Left hindlimb (tissue), 1 donor: ENCODE results near the gene MYBPC1.

Experiments
- DNase-seq: peaks from one replicate; pipeline ENCODE4 v3.0.0-alpha.2; 2018

The MYBPC1 gene

DNA sequence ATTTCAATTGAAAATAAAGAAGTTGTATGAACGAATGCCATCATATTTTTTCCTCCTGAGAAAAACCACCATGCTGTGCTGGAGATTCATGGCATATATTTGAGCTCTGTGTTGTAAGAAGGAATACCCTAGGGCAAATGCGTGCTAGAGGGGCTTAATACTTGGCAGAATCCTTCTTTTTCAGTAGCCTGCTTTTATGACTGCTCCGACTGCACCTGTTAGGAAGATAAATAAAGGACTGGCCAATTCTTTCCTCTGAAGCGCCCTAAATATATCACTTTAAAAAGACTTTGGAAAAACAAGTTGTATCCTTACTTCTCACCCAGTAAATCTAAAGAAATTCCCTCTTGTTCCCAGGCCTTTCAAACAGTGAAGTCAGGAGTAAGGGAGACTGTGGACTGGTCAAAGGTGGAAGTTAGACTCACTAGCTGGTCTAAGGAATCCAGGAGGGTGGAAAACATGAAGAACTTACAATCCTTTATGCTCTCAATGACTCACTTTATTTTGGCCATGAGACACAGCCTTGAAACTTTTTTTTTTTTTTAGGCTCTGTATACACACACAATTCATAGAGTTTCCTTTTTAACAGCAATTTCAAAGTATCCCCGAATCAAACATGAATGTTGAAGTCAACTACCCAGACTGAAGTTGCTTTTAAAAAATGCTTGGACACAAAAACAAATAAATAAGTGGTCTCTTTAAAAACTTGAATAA, 5.2 kb downstream of the MYBPC1 start:
- no peak for DNase-seq

DNA sequence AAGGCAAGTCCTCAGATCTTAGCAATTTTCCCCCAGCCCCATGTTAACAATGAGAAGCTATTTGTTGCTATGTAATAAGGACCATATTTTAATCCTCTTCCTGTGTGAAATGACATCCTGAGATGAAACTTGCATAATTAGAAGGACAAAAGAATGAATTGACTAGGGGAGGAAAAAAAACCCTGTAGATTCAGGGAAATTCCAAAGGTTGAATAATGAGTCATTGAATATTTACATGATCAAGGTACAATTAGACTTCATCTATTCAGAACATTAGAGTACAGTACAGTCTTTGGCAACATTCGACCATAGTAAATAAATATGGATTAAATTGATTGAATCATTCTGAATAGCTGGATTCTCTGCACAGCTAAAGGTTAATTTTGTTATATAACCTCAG, 9.4 kb downstream of the MYBPC1 start:
- no peak for DNase-seq

DNA sequence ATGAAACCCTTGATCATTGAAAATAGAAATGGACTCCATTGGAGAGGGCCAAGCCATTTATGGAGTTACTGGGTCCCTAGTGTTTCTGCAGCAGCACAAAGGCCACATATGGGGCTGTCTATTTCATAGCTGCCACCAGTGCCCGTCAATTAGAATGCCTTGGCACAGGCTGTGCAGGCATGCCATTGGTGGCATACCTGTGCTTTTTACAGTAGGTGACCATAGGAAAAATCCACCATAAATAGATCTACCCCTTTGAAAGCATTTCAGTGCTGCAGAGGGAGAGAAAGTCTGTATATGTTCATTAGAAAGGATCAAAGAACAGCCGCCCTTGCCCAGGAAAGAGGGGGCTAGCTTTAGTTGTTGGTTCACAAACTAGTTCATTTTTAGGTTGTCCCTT, 13.1 kb downstream of the MYBPC1 start:
- DNase-seq, result no peak

DNA sequence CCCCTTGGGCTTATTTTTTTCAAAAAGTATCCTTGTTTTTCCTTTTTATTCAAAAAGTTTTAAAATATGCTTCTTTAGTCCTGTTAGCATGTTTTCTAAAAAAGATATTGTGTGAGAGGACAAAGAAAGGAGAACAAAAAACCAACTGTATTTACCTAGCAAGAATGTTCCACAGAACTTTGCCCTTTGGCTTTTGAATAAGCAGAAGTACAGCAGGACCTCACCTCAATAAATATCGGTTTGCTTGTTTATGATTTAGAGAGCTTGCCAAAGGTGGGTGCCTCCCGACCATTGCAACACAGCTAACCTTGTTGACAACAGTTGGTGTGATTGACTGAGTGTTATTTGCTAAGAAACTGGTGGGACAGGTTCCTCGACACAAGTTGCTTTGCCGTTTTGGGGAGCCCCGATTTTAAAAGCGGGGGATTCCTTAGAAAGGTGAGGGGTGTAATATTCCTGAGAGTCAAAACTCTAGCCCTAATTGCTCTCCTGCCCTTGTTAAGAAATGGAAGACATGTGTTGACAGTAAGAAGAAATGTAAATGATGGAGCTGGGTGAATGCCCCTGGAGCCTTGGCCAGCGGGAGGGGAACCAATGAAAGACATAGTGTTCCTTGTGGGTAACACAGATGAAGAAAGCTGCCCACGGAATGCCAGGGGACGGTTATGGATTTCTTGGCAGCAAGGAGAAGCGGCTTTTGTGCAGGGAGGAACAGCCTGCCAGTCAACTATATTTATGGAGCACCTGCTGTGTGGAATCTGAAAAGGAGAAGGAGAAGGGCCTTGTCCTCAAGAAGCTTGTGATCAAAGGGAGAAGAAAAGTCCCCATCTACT, 13.7 kb downstream of the MYBPC1 start:
- no peak for DNase-seq

DNA sequence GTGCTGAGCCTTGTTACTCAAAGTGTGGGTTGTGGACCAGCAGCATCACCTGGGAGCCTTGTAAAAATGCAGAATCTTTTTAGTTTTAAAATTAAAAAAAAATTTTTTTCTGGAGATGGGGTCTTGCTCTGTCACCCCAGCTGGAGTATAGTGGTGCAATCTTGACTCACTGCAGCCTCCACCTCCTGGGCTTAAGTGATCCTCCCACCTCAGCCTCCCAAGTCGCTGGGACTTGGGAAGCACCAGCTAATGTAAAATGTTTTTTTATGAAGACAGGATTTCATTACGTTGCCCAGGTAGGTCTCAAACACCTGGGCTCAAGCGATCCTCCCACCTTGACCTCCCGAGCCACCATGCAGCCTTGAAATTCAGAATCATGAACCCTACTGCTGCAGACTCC, 14.4 kb downstream of the MYBPC1 start:
- DNase-seq, result no peak

DNA sequence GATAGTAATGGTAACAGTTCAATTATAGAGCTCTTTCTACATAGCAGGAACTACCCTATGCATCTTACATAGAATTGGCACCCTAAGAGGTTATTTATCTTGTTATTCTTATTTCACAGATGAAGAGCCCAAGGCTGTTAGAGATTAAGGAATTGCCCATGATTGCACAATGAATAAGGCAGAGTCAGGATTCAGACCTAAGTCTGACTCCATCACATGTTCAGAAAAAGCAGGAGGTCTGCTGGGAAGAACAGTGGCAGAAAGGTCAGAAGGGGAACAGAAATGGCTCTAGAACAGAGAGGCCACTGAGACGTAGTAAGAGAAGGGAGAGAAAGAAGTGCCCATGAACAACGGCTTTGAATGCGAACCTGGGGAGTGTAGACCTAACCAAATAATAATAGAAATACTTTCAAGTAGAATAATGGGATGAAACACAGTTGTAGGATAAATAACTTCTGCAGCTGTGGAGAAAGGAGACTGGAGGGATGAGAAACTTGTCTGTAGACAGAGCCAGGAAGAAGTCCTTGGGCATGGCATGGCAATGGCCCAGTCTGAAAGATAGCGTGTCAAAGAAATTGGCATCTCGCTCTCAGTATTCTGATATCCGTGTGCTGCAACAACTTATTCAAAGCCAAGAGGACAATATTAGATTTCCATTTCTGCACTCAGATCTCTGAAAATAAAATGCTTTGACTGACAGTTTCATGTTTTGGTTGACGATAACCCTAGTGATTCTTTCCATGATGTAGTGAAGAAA, 17.6 kb downstream of the MYBPC1 start:
- DNase-seq, result no peak

DNA sequence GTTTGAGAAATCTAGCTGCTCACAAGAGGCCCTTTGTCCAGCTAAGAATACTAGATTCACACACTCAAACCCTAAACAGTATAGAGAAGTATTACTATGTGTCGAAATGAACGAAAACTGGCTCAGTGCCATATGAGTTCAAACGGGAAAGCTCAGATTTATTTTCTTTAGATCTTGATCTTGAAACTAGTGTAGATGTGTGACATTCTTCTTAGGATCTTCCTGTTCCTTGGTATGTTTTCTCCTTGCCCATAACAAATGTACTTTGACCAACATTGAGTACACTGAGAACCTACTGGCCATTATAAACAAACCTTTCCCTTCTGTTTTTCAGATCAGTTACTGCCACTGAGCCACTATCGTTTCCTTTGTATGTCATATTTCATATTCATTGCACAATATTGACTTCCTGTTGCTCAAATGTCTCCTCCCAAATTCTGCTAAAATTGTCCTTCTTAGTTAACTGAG, 21.3 kb downstream of the MYBPC1 start:
- DNase-seq, result no peak

DNA sequence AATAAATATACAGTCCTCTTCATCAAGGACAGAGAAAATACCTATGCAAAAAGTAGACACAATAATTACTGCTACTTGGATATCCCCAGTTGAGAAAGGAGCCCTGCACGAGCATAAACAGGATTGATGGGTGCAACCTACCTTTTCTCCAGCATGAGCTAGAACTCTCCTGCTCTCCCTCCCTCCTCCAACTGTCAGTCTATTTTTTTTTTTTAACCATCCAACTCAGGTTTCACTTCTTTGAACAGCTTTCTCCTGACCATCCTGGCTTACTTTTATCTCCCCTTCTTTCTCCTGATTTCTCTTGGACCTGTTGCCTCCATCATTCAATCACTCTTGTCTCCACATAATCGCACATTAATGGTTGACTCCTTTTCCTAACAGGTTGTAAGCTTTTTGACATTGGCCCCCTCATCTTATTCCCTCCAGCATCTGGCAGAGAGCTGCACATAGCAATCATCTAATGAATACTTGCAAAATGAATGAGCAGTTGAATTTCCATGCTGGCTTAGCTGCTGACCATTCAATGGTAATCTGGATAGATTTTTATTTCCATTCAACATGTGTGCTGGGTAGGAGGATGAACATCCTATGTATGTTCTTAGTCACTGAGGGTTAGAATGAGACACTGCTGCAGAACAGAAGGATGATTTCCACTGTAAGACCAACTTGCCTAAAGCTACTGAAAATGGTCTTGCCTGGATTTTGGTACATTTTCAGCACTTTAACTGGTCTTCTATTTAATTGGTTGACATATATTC, 24.4 kb downstream of the MYBPC1 start:
- no peak for DNase-seq

DNA sequence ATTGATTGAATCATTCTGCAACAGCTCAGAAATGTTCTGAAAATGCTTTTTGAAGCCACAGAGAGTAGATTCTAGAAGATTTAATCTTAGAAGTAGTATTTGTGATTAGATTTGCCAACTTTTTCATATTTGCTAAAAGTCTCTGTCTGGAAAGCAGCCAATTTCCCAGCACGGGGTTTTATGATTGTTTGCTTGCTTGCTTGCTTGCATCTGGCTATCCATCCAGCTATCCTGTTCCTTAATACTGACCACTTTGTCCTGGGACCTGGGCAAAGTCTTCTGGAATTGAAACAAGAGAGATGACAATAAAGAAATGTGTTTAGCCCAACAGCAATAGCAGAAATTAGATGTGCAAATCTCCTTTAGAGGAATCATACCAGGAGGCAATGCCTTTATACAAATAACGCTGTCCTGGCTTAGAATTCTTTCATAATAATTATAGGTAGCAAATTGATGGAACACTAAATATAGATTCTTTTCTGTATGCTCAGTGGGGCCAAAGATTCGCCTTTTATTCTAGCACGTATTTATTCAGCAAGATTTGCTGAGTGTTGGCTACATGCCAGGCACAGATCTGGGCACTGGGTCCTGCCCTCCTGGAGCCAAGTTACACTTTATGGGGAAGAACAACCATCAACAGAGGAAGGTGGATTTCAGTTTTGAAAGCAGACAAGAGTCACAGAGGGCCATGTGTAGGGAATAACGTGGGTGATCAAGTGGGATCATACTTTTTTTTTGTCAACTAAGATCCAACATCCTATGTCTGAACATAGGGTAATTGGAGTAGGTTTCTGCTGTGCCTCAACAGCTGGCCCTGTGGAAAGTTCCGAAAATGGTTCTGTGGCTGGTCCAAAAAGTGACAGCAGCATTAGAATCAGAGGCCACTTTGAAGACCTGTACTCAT, 25.3 kb downstream of the MYBPC1 start:
- no peak for DNase-seq

DNA sequence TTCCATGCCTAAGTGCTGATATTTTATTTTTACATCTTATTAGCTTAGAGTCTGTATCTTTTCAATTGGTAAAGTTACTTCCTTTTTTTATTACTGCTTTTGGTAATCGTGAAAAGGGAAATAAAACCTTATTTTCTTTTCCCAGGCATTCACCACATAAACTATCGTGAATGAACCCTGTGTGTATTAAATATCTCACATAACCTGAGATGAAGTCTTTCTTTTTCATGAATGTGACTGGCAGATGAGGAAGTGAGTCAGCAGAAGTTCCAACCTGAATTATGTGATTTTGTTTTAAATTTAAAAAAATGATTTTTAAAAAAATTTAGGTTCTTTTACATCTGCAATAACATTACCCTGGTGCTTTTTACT, 26.0 kb downstream of the MYBPC1 start:
- no peak for DNase-seq

DNA sequence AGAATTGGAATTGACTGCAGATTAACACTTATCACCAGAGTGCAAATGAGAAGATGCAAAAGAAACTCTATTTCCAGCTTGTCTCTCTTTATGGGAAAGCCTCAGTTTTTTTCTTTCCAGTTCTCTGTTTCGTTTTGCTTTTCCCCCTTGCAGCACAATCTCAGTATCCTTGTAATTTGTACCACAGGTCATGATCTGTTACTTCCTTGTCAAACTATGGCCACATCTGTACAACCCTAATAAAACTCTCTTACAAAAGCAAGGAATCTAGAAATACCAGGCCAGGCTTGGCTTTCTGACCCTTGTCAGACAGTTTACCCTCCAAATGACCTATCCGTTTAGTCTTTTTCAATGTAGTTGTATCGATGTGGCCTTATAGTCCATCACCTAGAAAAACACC, 33.9 kb downstream of the MYBPC1 start:
- DNase-seq, result no peak

DNA sequence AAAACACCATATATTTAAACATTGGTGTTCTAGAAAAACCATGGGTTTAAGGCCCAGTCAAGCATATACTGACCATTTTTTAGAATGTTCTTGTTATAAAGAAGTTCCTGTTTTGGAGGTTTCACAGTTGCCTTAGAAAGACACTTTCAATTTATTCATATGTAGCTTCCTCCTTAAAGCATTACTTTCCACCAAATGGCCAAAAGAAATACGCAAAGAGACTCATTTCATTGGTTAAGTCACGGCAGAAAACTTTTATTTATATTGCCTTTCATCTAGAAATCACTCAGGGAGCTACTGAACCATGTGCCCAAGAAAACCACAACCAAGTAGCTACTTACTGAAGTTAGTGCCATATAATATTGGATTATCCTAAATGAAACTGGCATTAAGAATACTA, 40.0 kb downstream of the MYBPC1 start:
- DNase-seq, result no peak

DNA sequence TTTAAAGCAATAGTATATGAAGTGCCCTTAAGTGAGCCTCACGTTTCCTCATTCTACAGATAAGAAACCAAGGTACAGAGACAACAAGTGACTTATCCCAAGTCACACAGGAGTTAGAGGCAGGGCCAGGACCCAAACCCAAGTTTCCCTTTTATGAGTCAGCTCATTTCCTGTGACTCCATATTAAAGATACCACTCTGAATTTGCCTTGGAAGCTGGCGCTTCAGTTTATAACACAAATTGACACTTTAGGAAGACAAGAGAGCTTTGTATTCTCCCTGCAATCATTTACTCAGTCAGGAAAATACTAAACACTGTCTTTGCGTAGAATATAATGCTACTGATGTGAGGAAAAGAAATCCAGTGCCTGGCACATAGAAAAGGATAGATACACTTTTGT, 43.2 kb downstream of the MYBPC1 start:
- DNase-seq, result no peak

DNA sequence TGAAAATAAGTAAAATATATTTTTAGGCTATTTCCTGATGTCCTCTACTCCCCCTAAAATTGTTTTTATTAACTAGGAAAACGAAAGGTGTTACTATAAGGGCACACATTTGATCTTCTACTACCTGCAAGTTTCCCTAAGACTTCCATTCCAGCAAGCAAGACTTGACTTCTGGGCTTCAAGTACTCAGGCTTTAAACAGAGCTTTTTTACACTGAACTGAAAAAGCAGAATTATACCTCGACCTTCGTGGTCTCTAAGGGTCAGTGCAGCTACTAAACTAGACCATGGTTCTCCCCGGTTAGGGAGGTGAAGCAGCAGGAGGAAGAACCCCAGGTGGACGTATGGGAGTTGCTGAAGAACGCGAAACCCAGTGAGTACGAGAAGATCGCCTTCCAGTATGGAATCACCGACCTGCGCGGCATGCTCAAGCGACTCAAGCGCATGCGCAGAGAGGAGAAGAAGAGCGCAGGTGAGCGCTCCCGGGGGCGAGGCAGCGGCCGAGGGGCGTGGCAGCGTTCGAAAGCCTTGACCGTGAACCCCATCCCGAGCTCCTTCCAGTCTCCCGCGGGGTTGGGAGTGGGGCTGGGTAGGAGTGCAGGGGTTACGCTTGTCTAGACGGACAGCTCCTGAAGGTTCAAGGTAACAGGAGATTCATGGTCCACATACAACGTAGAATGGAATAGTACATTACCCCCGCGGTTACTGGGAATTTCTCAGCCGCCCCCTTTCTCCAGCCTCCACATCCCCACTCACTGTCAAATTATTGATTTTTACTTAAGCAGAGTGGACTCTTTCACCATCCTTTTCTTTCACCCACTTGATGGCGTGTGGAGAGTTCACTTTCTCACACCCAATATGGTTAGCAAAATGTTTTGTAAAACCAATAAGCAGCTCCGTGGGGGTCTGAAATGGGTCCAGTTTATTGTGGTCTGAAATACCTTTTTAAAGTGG, 47.6 kb downstream of the MYBPC1 start:
- DNase-seq, result no peak

DNA sequence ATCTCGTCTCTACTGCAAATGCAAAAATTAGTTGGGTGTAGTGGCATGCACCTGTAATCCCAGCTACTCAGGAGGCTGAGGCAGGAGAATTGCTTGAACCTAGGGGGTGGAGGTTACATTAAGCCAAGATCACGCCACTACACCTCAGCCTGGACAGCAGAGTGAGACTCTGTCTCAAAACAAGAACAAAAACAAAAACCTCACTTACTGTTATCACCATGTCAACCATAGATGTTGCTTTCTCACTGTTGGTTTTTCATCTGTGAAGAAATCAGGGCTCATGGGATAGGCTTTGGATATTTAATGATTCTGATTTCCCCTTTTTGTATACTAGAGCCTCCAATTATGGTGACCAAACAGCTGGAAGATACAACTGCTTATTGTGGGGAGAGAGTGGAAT, 52.9 kb downstream of the MYBPC1 start:
- DNase-seq, result no peak

DNA sequence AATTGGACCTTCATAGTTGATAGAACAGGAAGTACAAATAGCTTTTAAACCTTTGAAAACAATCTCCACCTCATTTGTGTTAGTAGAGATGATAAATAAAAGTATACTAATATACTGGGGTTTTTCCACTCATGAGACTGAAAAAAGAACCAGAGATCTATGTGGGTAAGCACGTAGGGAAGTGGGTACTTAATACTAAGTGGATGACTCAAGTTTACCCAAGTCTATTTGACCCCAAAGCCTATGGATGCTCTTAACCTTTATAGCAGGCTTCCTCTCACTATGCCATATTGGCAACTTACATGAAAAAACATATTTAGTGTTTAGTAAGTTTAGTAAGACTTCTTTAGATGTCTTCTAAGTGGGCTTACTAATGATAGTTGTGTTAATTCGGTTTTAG, 53.4 kb downstream of the MYBPC1 start:
- no peak for DNase-seq

DNA sequence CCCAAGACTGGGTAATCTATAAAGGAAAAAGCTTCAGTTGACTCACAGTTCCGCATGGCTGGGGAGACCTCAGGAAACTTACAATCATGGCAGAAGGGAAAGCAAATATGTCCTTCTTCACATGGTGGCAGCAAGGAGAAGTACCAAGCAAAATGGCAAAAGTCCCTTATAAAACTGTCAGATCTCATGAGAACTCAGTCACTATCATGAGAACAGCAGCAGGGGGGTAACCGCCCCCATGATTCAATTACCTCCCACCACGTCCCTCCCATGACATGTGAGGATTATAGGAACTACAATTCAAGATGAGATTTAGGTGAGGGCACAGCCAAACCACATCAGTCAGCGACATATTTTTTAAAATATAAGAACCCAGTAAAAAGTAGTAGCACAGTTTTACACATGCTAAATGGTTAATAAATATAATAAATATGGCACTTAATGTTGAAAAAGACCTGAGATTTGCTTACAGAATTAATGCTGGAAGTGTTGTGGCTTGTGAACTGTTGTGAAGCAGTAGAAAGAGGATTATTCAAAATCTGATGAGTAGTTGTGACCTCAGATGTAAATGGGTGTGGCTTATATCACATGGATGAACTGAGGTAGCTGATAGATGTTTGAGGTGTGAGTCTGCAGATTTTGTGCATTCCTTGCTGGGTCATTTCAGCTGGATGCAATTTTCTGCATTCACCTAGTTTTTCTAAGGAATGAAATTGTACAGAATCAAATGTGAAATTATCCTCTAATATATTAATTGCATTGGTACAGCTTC, 55.8 kb downstream of the MYBPC1 start:
- DNase-seq, result no peak

DNA sequence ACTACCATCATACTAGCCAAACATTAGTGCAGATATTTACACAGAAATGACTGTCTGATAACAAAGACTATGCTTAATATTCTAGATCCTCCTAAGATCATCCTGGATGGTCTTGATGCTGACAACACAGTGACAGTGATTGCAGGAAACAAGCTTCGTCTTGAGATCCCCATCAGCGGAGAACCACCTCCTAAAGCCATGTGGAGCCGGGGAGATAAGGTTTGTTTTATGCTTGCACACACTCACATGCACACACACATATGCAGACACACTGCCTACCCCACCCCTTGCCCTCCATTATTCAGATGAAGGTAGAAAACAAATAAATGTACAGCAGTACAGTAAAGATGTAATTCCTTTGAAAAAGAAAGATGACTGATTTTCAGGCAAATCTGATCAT, 58.3 kb downstream of the MYBPC1 start:
- no peak for DNase-seq

DNA sequence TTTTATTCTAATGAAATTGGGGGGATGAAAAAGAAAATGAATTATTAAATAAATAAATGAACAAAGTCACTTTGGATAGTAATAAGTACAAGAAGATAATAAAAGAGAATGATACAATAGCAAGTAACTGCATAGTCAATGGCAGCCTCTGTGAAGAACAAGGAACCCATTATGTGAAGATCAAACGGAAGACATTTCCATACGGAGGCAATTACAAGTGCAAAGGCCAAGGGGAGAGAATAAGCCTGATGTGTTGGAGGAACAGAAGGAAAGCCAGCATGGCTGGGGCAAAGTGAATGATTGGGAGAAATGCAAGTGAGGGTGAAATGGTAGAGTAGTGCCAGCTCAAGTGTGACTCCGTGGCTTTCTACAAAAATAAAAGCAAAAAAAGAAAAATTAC, 58.7 kb downstream of the MYBPC1 start:
- no peak for DNase-seq

DNA sequence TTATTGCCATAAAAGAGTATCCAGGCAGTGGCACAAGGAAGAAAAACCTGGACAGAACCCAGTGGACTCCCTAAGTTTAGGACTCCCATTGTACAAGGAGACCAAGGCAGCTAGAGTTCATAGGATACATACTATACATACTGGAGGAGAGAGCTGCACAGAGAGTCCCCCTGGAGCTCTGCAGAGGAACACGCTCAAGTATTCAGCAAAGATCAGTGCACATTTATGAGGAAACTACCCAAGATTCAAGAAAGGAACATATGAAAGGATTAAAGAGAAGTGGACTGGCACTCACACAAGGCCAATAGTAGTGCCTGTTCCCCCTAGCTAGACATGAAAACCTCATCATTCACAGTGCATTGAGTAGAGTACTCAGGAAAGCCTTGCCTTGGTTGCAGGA, 59.7 kb downstream of the MYBPC1 start:
- DNase-seq, result no peak
